K562 (cell line): Measurements from ENCODE around the gene ST3GAL5. TPM values are rescaled to one million over a fixed set of nuclear protein-coding genes. Genes with fewer than 3 reads are reported as not detected.

Experiments
- ATAC-seq: fragments of 200-7000 bp; cut with Tn5 transposase; 3 replicates; pipeline ENCODE4 v1.9.1; 2020; ENCODE audit warnings: moderate library complexity
- BruUV-seq: library from RNA; stranded (reverse); fragments of 400-500 nt; replicated peaks from 2 replicates; lab custom pipeline; 2021; lab: Mats Ljungman, UMichigan
- CTCF ChIA-PET: fragments of 300-600 bp; formaldehyde crosslinking; extraction: SDS; loops from one replicate; lab custom pipeline; 2021; ENCODE audit warnings: low intra/inter-chr PET ratio; lab: Yijun Ruan, JAX
- POLR2A ChIA-PET: fragments of 300-600, 350-650 bp; sonication (Branson Sonifier 250); formaldehyde crosslinking; extraction: SDS; loops from one replicate; lab custom pipeline; 2021; ENCODE audit warnings: antibody characterized with exemption, inconsistent platforms; lab: Yijun Ruan, JAX
- DNase-seq, 4 experiments: peaks; one replicate each; pipeline versions ENCODE4 v3.0.0 to v3.0.0-alpha.2; 2011 to 2018; ENCODE audit warnings: low spot score in 3 of 4, mixed read lengths in 3 of 4; ENCODE audit errors: extremely low read depth in 1 of 4
- FAIRE-seq: peaks from 2 replicates; lab custom pipeline; 2011; peaks lifted over from hg19 to GRCh38; lab: Jason Lieb, UNC
- H2AFZ ChIP-seq: 2 replicates; pipeline ENCODE4 v1.6.0; 2011; ENCODE audit warnings: low read depth, low read length, control low read depth, inconsistent platforms
- H3K27ac ChIP-seq: fragments of 200-600 bp; 3 replicates; pipeline ENCODE4 v1.8.0; 2011; ENCODE audit warnings: low read depth, mild to moderate bottlenecking, control low read depth, inconsistent platforms, low read length, moderate library complexity, mixed read lengths; ENCODE audit errors: extremely low read depth
- H3K27me3 ChIP-seq, 2 experiments: fragments of 300-600 bp in 1 of 2; 2 replicates in 1 of 2; 3 replicates in 1 of 2; pipeline versions ENCODE4 v1.6.0 to v1.8.0; 2011; ENCODE audit warnings: inconsistent platforms in 2 of 2, low read length in 2 of 2, mild to moderate bottlenecking in 1 of 2, mixed read lengths in 1 of 2, moderate library complexity in 1 of 2; ENCODE audit not compliant: control insufficient read depth in 2 of 2, insufficient read depth in 2 of 2
- H3K36me3 ChIP-seq: fragments of 300-600 bp; 3 replicates; pipeline ENCODE4 v1.8.0; 2011; ENCODE audit warnings: mild to moderate bottlenecking, low read length, inconsistent platforms; ENCODE audit not compliant: control insufficient read depth, insufficient read depth
- H3K4me1 ChIP-seq, 2 experiments: fragments of 200-600 bp in 1 of 2; replicated peaks in 1 of 2; 2 replicates in 1 of 2; 3 replicates in 1 of 2; pipeline versions ENCODE4 v1.5.1 to v1.8.0; 2011; ENCODE audit warnings: inconsistent platforms in 2 of 2, low read length in 2 of 2, mild to moderate bottlenecking in 1 of 2, mixed read lengths in 1 of 2, moderate library complexity in 1 of 2; ENCODE audit not compliant: control insufficient read depth in 2 of 2, insufficient read depth in 2 of 2
- H3K4me2 ChIP-seq: 2 replicates; pipeline ENCODE4 v1.6.1; 2011; ENCODE audit warnings: low read length, control low read depth, inconsistent platforms, mixed read lengths; ENCODE audit not compliant: insufficient read depth
- H3K4me3 ChIP-seq: fragments of 200-600 bp; sonication (generic), shearing (Covaris generic); 2 replicates; pipeline ENCODE4 v1.5.1; 2016; ENCODE audit warnings: control low read depth, inconsistent platforms
- H3K79me2 ChIP-seq: fragments of 200-600 bp; 3 replicates; pipeline ENCODE4 v1.8.0; 2011; ENCODE audit warnings: low read length, inconsistent platforms; ENCODE audit not compliant: control insufficient read depth, insufficient read depth
- H3K9ac ChIP-seq, 2 experiments: 2 replicates each; pipeline versions ENCODE4 v1.6.0 to v1.6.1; 2011; ENCODE audit warnings: low read depth in 2 of 2, low read length in 2 of 2, control low read depth in 1 of 2, inconsistent platforms in 1 of 2, mild to moderate bottlenecking in 1 of 2, mixed read lengths in 1 of 2; ENCODE audit not compliant: insufficient read depth in 1 of 2
- H3K9me1 ChIP-seq: one replicate; pipeline ENCODE4 v1.6.0; 2011; ENCODE audit warnings: inconsistent platforms, mild to moderate bottlenecking, low read length, moderate library complexity; ENCODE audit not compliant: control insufficient read depth, insufficient read depth
- H3K9me3 ChIP-seq: replicated peaks from 2 replicates; pipeline ENCODE4 v1.5.1; 2011; ENCODE audit warnings: low read depth, low read length, inconsistent platforms; ENCODE audit not compliant: control insufficient read depth, insufficient read depth
- H4K20me1 ChIP-seq: replicated peaks from 2 replicates; pipeline ENCODE4 v1.6.1; 2011; ENCODE audit warnings: low read length, inconsistent platforms, mixed read lengths; ENCODE audit not compliant: control insufficient read depth, insufficient read depth
- CLOCK ChIP-seq: fragments of 250-450 bp; sonication (Bioruptor Pico); IDR thresholded peaks from 2 replicates; pipeline ENCODE4 v1.4.0; 2020; ENCODE audit warnings: mild to moderate bottlenecking, moderate library complexity, borderline replicate concordance
- MBD2 ChIP-seq: sonication (generic); IDR thresholded peaks from 2 replicates; pipeline ENCODE4 v1.6.1; 2016; ENCODE audit warnings: low read depth, borderline replicate concordance
- MYBL2 ChIP-seq, 2 experiments: fragments of 450-650 bp in 1 of 2; sonication (generic) in 1 of 2; formaldehyde crosslinking in 1 of 2; IDR thresholded peaks; 2 replicates each; pipeline versions ENCODE4 v1.6.1 to v1.8.1; 2017 to 2022; ENCODE audit warnings: borderline replicate concordance in 1 of 2, inconsistent platforms in 1 of 2, low read depth in 1 of 2, mild to moderate bottlenecking in 1 of 2, missing genetic modification reagents in 1 of 2, moderate library complexity in 1 of 2
- RBM25 ChIP-seq: fragments of 200-400 bp; formaldehyde crosslinking; IDR thresholded peaks from 2 replicates; pipeline ENCODE4 v1.6.1; 2018; ENCODE audit warnings: low read length, low read depth, moderate library complexity; ENCODE audit not compliant: severe bottlenecking
- RFX7 ChIP-seq: fragments of 250-450 bp; sonication (Bioruptor Pico); IDR thresholded peaks from 2 replicates; pipeline ENCODE4 v1.5.1; 2021; ENCODE audit warnings: mild to moderate bottlenecking
- SNAPC5 ChIP-seq: fragments of 250-450 bp; sonication (Bioruptor Pico); IDR thresholded peaks from 2 replicates; pipeline ENCODE4 v1.8.0; 2021; ENCODE audit warnings: moderate library complexity, mild to moderate bottlenecking, inconsistent platforms
- TCF3 ChIP-seq: sonication (generic); formaldehyde crosslinking; IDR thresholded peaks from 2 replicates; pipeline ENCODE4 v1.4.0; 2020; ENCODE audit warnings: mild to moderate bottlenecking, missing genetic modification reagents
- ZNF239 ChIP-seq: fragments of 250-450 bp; sonication (Bioruptor Pico); IDR thresholded peaks from 2 replicates; pipeline ENCODE4 v1.4.0; 2020; ENCODE audit warnings: mild to moderate bottlenecking
- ZNF77 ChIP-seq: fragments of 250-450 bp; sonication (Bioruptor Pico); IDR thresholded peaks from 2 replicates; pipeline ENCODE4 v1.5.0; 2020
- WGBS: fragments of 100-300 bp; shearing (Covaris generic); methylation state at CpG from one replicate; pipeline ENCODE4 v1.1.6; 2016; ENCODE audit warnings: low coverage, mixed read lengths; ENCODE audit not compliant: insufficient coverage; ENCODE audit errors: missing lambda C conversion rate; 5-methylcytosine and 5-hydroxymethylcytosine counted together
- in situ Hi-C: fragments of 300-500 bp; cut with MboI; formaldehyde crosslinking; loops from 4 replicates; pipeline ENCODE4 v1.15.0; 2018; ENCODE audit warnings: inconsistent platforms, mixed read lengths
- intact Hi-C: fragments of 100-400 bp; cut with micrococcal nuclease; formaldehyde crosslinking; loops from 2 replicates; pipeline ENCODE4 v1.14.2; 2022
- polyA plus RNA-seq, 8 experiments: library from polyadenylated mRNA; depleted of rRNA in 4 of 8; stranded (reverse) in 5 of 8; unstranded in 3 of 8; fragments of >200 nt; fragmentation: Nextera tagmentation in 2 of 8; fragmentation: Illumina TruSeq in 1 of 8; extraction: Ambion mirVana in 2 of 8; extraction: Trizol in 1 of 8; gene quantifications; 2 replicates each; pipeline versions ENCODE4 v1.2.1 to v1.2.3, GENCODE V29; 2011 to 2014; ENCODE audit warnings: inconsistent platforms in 1 of 8, missing spikeins in 1 of 8
- total RNA-seq, 7 experiments: library from RNA; depleted of rRNA in 6 of 7; stranded (reverse); fragments of >200 nt in 6 of 7; fragmentation: Illumina TruSeq in 2 of 7; extraction: Trizol in 2 of 7; gene quantifications; 2 replicates each; pipeline versions ENCODE4 v1.2.1 to v1.2.3, GENCODE V29; 2011 to 2021; ENCODE audit warnings: low replicate concordance in 1 of 7
- TF ChIP-seq, protein P1 (sequence below), 3 experiments: IDR thresholded peaks in 2 of 3; conservative IDR thresholded peaks in 1 of 3; 2 replicates each; pipeline ENCODE4 v1.5.1; 2011 to 2012; ENCODE audit warnings: low read length in 3 of 3, mild to moderate bottlenecking in 3 of 3, control low read depth in 2 of 3, improper control_type of control experiment in 1 of 3, inconsistent platforms in 1 of 3, low read depth in 1 of 3, mixed read lengths in 1 of 3, moderate library complexity in 1 of 3; ENCODE audit not compliant: insufficient read depth in 2 of 3

The ST3GAL5 gene
- total and polyA plus RNA-seq, 9 of the 15 experiments (the other 6 are each of a cell fraction or from before 2014, with no cell fraction given), result 1.6 to 10.0 (median 4.2) TPM

DNA sequence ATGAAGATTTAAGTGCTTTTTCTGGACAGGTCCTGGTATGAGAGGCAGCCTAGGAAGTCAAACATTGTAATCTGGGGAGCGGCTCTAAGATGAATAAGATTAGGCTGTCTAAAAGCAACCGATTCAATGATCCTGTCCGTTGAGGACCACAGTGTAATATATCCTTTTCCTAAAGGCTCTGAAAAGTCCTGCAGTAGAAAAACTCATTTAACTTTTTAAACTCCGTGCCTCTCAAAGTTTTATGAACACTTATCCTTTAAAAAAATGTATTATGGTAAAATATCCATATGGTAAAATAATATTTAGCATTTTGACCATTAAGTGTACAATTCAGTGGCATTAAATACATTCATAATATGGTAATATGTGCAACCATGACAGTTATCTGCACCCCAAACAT is 95.2 kb downstream of the ST3GAL5 start:
- in situ Hi-C loops (no loop called here), intact Hi-C loops (no loop called here)
- H3K9me1 ChIP-seq, result no peaks in the 10 kb centered on the region
- no peaks in the 10 kb centered on the region for H4K20me1 ChIP-seq
- no peak for ATAC-seq
- 1% methylated on average over 4 of the region's 4 CpGs for WGBS
- no peaks in the 10 kb centered on the region for H3K36me3 ChIP-seq
- BruUV-seq, result no TSS peak
- ChIA-PET POLR2A (interaction anchor here (0.5 kb wide), 1 partner anchor 41 kb away, joined by 4 read pairs; no protein-coding TSS in a partner anchor), CTCF (no interaction called here)
- no peak overlapping the region for H3K4me3 ChIP-seq
- H3K4me1 ChIP-seq, result no peaks in the 10 kb centered on the region; a peak in 1 of 5 replicates
- H2AFZ ChIP-seq, result no peak overlapping the region
- peaks cover 64 to 83% of the 10 kb centered on the region in 2 experiments for H3K27me3 ChIP-seq
- DNase-seq, result no peak
- TF ChIP-seq ZNF77 (no peak), ZNF239 (CRISPR knock-in tag) (peak; percentile 91), MBD2 (no peak), RBM25 (peak; percentile 29)
- no peaks in the 10 kb centered on the region for H3K9me3 ChIP-seq
- H3K9ac ChIP-seq, result no peak overlapping the region
- H3K4me2 ChIP-seq, result no peak overlapping the region
- no peak for FAIRE-seq
- H3K27ac ChIP-seq, result no peak overlapping the region
- no peaks in the 10 kb centered on the region for H3K79me2 ChIP-seq

- WGBS, result 12% methylated on average over 8 of the region's 8 CpGs
- Histone ChIP-seq H3K9ac (peak overlapping the region in 1 of 2 experiments; percentile 40; a peak in 1 of 4 replicates), H3K27me3 (peaks cover 65 to 90% of the 10 kb centered on the region in 2 experiments), H2AFZ (no peak overlapping the region), H3K4me2 (no peak overlapping the region), H3K4me1 (no peaks in the 10 kb centered on the region; a peak in 1 of 5 replicates), H3K36me3 (no peaks in the 10 kb centered on the region), H3K9me1 (no peaks in the 10 kb centered on the region), H3K9me3 (no peaks in the 10 kb centered on the region), H4K20me1 (no peaks in the 10 kb centered on the region), H3K79me2 (no peaks in the 10 kb centered on the region), H3K27ac (no peak overlapping the region), H3K4me3 (no peak overlapping the region)
- ChIA-PET CTCF (no interaction called here), POLR2A (interaction anchor here (0.5 to 1.0 kb wide), 2 partner anchors 24 to 41 kb away, joined by 4 to 5 read pairs; no protein-coding TSS in a partner anchor)
- in situ Hi-C loops (no loop called here), intact Hi-C loops (no loop called here)
- FAIRE-seq (no peak), DNase-seq (no peak), ATAC-seq (no peak)
- BruUV-seq, result no TSS peak
- TF ChIP-seq SNAPC5 (no peak), CLOCK (no peak), TCF3 (CRISPR knock-in tag) (no peak), RFX7 (CRISPR knock-in tag) (no peak), MYBL2 (IDR thresholded peaks at IDR 0.05; ENCODE audit: low read depth) (no peak), MYBL2 (CRISPR knock-in tag; IDR thresholded peaks at IDR 0.05; ENCODE audit: borderline replicate concordance) (no peak)
- TF ChIP-seq, protein P1, sequence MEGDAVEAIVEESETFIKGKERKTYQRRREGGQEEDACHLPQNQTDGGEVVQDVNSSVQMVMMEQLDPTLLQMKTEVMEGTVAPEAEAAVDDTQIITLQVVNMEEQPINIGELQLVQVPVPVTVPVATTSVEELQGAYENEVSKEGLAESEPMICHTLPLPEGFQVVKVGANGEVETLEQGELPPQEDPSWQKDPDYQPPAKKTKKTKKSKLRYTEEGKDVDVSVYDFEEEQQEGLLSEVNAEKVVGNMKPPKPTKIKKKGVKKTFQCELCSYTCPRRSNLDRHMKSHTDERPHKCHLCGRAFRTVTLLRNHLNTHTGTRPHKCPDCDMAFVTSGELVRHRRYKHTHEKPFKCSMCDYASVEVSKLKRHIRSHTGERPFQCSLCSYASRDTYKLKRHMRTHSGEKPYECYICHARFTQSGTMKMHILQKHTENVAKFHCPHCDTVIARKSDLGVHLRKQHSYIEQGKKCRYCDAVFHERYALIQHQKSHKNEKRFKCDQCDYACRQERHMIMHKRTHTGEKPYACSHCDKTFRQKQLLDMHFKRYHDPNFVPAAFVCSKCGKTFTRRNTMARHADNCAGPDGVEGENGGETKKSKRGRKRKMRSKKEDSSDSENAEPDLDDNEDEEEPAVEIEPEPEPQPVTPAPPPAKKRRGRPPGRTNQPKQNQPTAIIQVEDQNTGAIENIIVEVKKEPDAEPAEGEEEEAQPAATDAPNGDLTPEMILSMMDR (IDR thresholded peaks at IDR 0.05 in 2 of 3, conservative IDR thresholded peaks at IDR 0.05 in 1 of 3; ENCODE audit: insufficient read depth in 2 of 3, low read depth in 1 of 3, low read length in 3 of 3), result no peak
These were observed 95.9 kb downstream of the ST3GAL5 start for GRCh38 chr2:85792783-85793441.
